GM10266 (cell line): Measurements from ENCODE around the gene SPON1.
"Not testable (repeated sequence)": the region's sequence is repeated elsewhere in the genome, so short reads cannot be mapped to it uniquely, and the experiment has no call there.

Experiments
- DNase-seq: peaks from one replicate; pipeline ENCODE4 v3.0.0; 2012; ENCODE audit errors: extremely low spot score
- TF ChIP-seq, protein P1 (sequence below): IDR thresholded peaks from 2 replicates; pipeline ENCODE4 v1.5.1; 2012; ENCODE audit warnings: mild to moderate bottlenecking, low read depth; ENCODE audit not compliant: control insufficient read depth, insufficient read depth; ENCODE audit errors: missing control alignments

Gene SPON1

DNA sequence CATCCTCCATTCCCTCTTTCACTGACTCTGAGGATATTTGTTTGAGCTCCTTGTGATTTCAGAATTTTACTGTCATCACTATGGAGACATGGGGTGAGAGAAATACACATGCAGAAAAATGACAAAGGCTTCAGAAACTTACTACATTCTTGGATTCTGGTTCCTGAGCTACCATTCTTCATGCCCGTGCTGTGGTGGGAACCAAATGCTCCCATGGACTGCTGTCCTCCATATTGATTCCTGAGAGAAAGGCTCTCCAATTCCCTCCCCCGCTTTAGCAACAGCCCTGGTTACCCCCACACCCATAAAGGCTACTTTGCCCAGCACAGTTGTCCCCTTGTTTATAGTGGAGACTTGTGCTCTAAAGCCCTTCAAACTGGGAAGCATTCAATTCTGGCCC, 201.1 kb downstream of the SPON1 start:
- no peak for DNase-seq
- TF ChIP-seq, protein P1, sequence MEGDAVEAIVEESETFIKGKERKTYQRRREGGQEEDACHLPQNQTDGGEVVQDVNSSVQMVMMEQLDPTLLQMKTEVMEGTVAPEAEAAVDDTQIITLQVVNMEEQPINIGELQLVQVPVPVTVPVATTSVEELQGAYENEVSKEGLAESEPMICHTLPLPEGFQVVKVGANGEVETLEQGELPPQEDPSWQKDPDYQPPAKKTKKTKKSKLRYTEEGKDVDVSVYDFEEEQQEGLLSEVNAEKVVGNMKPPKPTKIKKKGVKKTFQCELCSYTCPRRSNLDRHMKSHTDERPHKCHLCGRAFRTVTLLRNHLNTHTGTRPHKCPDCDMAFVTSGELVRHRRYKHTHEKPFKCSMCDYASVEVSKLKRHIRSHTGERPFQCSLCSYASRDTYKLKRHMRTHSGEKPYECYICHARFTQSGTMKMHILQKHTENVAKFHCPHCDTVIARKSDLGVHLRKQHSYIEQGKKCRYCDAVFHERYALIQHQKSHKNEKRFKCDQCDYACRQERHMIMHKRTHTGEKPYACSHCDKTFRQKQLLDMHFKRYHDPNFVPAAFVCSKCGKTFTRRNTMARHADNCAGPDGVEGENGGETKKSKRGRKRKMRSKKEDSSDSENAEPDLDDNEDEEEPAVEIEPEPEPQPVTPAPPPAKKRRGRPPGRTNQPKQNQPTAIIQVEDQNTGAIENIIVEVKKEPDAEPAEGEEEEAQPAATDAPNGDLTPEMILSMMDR, result no peak

DNA sequence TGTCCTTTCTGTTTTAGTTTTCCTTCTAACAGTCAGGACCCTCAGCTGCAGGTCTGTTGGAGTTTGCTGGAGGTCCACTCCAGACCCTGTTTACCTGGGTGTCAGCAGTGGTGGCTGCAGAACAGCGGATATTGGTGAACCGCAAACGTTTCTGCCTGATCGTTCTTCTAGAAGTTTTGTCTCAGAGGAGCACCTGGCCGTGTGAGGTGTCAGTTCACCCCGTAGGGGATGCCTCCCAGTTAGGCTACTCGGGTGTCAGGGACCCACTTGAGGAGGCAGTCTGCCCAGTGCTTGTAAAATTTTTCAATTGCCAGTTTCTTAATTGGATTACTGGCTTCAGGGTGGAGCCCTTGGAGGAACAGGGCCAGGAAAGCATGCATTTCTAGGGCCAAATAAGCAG, 211.2 kb downstream of the SPON1 start:
- DNase-seq, result not testable (repeated sequence)

DNA sequence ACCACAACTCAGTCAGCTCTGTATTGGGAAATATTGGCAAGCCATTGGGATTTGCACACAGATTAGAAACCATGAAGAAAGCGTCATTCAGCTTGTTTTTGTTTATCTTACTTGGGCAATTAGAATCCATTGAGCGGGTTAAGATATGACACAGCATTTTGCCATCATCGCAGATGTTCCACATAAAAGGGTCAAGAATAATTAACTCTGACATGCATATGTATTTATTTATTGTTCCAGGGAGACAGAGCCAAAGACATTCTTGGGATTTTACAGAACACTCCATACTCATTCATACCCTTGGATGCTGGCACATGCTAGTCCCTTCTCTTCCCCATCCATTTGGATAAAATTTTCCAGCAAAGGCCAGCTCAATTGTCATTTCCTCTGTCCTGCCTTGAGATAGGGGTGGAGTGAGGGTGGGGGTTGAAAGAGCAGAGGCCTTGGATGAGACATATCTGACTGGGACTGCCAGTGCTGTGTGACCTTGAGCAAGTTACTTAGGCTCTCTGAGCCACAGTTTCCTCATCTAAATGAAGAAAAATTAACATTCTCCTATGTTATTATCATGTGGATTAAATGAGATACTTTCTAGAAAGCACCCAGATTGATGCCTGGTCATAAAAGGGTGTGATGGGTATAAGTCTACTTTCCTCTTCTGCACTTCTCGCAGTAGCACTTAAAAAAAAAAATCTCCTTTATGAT, 216.7 kb downstream of the SPON1 start:
- TF ChIP-seq, protein P1, result no peak
- DNase-seq, result no peak

DNA sequence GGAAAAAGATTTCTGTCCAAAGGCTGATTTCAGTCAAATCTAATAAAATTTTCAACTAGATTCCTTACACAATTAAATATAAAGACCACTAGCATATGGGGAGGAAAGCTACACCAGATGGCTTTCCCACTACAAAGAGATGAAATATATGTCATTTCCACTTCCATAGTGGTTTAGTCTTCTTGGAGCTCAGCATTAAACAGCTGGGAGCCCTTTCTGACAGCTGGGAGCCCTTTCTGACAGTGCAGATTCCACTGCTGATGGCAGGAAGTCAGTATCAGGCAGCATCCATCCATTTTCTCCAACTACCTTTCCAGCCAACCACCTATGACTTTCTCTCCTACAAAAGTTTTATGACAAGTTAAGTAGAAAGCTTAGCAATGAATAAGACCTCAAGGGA, 218.6 kb downstream of the SPON1 start:
- DNase-seq, result no peak
- TF ChIP-seq, protein P1, result no peak

DNA sequence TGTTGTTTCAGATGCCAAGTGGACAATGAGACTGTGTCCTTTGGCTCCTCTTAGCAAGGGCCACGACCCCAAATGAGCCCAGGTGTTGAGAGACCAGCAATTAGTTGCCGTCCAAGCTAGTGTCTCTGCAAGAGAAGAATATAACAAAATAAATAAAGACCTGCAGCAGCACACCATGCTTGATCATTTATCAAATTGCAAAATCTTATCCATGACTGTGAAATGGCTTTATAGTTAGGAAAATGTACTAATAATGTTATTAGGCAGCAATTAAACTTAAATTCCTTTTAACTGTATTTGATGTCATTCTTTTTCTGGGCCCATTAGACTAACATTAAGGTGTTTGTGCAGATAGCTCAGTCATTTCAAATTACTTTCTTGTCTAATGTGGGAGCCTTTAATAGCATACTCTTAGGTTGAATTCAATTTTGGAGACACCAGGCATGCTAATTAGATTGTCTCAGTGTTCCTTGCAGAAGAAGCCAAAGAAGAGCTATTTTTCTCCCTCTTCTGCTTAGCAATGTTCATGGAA, 220.4 kb downstream of the SPON1 start:
- TF ChIP-seq, protein P1, result no peak
- DNase-seq, result no peak

DNA sequence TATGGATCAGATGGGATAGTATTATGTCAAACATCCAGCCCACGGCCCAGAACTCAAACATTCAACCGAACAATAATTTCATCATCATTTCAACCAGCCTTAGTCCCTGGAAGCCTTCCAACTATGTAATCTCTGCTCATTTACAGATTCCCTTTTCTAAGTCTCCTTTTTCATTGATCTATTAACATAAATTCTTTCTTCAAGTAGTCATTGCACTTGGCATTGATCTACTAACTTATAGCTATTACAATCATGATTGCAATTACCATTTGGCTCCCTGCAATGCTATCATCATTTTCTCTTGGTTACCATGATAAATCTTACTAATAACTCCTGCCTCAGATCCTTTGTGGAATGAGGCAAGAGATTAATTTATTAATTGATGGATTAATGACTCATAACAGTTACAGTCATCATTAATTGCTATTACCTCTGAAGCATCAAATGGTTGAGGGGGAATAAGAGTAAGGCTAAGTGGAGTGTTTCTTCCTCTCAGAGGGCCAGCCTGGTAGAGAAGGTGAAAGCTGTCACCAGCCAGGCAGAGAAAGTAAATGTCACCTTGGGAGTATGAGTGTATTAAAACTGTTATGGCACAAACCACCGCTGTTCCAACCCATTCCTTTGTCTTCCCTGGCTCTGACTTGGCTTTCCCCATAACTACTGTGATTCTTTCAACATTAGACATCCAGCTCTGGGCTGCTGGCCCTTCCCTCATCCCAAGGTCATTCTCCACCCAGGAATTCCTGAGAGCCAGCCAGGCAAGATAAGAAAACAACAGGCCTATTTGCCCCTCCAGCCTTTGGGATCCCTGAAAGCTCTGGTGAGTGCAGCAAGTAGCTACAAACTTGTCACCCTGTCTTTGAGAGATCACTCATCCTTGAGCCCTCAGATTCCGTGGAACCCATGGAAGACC, 221.8 kb downstream of the SPON1 start:
- no peak for DNase-seq
- TF ChIP-seq, protein P1, result no peak

DNA sequence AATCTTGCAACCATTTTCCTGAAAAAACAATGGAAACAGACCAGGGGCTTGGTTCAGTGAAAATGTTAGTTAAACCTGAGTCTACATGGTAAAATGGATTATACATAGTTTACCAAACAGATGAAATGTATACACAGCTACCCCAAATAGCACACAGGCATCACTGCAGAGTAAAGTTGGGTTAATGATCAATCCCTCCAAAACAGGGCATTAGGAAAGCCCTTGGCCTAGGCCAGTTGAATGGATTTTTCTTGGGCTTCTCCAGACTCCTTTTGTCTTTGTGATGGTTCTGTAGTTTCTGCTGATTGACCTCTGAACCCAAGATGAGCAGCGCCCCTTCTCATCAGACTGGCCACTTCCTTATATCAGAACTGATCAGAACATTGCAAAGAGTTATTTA, 222.9 kb downstream of the SPON1 start:
- TF ChIP-seq, protein P1, result no peak
- DNase-seq, result no peak
